Stimulated activated CD8-positive, alpha-beta memory T cell treated with anti-CD3 and anti-CD28 coated beads, Interleukin-2, amount 100 ng/mL, for 48 hours (primary cell): ENCODE results near the gene CHN1.

Experiments used
- DNase-seq, 2 donors: peaks; one replicate each; pipeline ENCODE4 v3.0.0-alpha.2; 2020; ENCODE audit warnings: low read depth in 2 of 2

Gene CHN1

DNA sequence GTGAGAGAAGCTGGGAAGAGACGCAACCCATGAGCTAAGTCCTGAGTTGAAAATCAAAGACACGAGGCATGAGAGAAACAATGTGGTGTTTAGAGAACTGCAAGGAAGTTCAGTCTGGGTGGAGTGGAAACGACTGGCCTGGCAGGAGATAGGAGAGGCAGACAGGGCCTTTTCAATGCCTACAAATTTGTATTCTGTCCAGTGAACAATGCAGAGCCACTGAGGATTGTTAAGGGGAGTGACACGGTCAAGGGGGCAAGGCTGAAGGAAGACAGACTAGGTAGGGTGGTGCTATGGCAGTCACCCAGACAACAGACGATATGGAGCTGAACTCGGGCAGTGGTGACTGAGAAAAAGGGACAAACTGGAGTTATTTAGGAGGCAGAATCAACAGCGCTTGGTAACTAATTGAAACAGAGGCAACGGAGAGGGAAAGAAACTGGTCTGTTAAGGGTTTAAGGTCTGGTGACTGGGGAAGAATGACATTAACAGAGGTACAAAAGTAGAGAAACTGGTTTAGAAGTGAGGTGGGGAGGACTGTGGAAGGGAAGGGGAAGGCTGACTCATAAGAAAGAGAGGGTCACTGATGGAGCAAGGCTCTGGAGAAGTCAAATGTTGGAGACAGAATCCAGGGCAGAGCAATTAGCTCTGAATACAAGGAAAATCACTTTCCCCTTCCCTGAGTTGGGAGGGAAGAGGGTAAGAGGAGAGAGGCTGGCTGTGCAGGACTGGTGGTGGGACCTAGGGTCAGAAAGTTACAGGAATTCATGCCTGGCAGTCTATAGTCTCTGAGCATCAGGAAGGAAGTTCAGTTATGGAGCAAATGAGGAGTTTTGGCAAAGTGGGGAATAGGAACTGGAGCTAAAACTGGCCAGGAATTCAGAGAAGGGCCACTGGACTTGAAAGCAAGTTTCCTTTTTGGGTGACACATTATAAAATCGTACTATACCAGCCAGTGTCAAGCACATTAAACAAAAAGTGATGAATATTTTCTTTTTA is 177.5 kb downstream of the CHN1 start:
- DNase-seq, result no peak

DNA sequence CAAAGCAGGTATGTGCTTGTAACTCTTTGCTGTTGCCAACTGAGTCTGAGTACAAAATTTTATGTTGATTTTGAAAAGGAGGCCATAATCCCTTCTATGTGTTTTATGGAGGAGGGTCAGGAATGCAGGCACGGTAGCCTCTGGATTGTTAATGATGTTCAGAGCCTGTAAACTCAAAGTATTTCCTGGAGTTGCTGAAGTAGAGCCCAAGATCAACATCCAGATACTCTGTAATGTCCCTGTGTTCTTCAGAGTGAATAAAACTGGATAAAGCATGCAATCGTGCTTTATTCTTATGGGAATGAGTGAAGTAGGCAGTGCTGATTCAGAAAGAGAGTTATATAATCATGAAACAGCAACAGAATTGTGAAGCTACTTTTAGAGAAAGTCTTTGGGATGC is 179.1 kb downstream of the CHN1 start:
- no peak for DNase-seq

DNA sequence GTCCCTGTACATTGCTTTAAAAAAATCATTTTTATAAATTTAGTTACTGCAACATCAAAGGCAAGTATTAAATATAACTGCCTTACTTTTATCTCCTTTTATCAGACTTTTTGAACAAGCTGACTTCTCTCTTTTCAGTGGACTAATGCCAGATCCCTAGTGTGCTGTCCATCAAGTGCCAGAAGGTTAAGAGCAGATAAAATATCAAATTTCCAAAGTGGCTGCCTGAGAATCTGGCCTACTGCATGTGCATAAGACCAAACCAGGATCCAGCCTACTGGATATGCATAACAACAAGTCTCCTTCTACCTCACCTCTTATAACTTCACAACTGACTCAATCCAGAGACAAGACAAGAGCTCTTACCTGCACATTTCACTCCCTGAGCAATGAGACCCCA is 181.1 kb downstream of the CHN1 start:
- no peak for DNase-seq

DNA sequence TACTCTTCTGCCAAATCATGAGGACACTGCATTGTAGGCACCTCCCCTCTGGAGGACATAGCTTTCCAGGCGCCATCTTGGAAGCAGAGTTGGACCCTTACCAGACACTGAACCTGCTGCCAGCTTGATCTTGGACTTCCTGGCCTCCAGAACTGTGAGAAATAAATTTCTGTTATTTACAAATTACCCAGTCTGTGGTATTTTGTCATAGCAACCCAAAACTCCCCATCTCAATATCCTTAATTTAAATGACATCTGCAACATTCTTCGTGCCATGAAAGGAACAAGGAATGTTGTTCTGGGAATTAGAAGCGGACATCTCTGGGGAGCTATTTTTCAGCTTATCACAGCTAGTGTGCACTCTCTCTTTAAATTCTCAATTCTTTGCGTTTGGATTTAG is 183.6 kb downstream of the CHN1 start:
- no peak for DNase-seq

DNA sequence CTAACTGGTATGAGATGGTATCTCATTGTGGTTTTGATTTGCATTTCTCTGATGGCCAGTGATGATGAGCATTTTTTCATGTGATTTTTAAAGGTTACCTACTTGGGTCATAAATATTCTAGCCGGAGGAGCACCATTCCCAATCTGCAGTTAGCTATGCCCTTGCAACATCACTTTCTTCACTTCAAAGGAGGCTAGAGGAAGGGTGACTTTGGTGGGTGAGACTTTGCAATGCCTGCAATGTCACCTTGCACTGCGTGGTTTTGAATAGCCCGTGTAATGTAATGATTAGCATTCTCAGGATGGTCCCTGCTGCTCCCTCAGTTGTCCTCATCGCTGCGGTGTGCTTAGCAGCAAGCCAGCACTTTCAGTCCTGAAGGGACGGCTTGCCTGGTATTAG is 184.8 kb downstream of the CHN1 start:
- no peak for DNase-seq

DNA sequence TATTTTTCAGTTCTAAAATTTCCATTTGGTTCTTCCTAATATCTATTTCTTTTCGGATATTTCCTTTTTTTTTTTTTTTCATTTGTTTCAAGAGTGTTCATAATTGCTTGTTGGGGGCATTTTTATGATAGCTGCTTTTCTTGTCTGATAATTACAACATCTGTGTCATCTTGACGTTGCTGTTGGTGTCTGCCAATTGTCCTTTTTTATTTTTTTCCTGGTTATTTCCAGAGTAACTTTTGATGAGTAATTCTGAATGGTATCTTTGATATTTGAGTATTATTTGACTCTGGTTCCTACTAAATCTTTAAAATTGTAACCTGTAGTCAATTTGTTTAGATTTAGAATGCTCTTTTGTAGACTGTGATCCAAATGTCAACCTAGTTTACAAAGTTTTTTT is 189.7 kb downstream of the CHN1 start:
- no peak for DNase-seq

DNA sequence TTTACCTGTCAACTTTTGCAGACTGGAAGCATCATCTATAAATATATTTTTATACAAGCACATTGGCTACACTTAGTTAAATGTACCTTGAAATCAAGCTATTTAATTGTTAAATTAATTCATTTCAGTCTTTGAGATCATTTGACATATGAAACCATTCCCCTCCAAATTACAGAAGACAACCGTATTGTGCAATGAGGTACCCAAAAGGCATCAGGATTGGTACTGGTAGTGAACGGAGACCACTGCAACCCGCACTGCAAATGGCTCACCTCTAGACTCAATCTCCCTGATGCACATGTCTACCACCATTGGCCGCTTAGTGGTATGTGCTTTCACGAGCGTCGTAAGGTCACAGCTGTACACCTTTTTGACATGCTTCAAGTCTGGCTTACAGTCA is 193.1 kb downstream of the CHN1 start:
- no peak for DNase-seq

DNA sequence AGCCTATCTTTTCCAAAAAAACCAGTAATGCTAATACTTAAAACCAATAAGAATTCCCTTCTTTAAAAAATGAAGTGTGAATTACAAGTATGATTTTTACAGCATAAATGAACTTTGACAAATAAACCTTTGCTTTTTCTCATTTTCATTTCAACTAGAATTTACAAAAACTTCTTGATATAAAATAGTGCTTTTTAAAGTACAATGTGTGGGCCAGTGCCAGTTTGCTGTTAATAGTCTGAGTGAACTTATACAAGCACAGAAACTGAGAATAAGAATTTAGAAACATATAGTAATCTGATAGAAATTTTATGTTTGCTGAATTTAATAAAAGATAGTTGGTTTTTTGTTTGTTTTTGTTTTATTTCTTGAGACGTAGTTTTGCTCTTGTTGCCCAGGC is 197.2 kb downstream of the CHN1 start:
- no peak for DNase-seq

DNA sequence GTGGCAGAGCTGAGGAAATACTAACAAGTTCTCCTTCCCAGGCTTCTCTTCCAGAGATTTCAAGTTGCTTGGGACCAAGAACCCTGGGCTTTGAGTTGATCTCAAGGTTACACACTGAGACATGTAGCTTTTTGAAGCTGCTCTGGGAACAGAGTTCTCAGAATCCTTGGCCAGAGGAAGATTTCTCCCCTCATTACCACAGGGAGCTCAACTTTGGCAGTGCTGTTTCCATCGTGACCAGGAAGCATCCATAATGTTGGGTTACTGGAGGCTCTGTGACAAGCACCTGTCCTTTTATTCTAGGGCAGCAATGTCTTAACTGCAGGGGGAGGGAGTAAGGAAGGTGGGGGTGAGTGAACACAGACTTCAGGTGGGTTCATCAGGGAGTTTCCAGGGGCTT is 199.4 kb downstream of the CHN1 start:
- DNase-seq, result no peak

DNA sequence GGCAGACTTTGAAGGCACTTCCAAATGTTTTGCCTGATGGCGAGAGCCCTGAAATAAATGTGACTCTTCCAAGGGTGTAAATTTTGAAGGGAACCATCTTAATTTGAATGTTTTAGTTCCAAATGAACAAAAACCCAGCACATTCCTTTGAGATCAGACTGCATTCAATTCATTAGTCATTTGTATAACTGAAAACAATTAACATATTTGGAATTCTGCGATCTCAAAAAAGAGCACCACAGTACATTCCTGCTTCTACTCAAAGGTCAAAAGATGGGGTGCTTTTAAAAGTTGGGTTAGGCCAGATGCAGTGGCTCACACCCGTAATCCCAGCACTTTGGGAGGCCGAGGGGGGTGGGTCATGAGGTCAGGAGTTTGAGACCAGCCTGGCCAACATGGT is 202.7 kb downstream of the CHN1 start:
- DNase-seq, result no peak

DNA sequence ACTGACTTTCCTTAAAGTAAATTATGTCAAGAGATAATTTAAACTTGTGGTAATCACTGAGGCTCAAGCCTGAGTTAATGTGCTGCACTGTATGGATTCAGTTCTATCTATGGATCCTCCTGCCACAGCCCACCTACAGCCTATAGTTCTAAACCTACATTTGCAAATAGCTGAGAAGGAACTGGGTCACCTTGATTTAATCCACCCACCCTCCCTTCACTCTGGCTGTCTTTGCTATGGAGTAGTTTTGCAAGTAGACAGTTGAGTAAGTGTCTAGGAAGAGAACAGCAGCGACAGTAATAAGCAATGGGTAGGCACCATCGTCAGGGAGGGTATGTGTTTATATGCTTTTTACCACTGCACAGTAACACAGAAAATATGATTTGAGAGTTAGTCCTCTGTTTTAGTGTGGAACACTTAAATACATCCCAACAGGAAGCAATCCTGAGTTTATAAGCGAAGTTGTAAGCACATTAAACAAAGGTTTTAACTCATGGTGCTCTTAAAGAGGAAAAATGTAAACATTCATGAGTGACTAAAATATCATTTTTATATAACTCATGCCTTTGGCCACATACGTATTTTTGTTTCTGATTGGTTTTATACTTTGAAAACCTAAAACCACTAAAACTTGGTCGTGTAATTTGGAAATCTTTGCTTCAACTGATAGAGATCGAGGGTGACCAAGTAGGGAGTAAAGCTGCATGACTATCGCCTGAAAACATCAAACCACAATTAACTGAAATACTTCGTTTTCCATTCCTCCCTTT is 204.6 kb downstream of the CHN1 start:
- no peak for DNase-seq

DNA sequence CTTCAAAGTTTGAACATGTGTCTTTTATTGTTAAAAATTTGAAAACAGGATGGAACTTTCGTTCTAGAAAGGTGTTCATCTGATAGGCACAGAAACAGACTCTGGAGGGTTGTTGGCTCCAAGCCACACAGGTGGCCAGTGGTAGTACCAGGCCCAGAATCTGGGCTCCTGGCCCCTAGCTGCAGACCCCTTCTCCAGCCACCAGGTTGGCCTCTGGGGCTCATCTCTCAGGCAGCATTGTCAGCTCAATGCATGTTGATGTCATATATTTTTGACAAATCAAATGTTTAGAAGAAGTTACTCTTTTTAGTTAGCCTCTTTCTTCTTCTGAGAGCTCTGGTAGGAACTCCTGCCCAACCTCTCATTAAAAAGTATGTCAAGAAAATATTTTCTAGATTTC is 206.4 kb downstream of the CHN1 start:
- DNase-seq, result no peak

DNA sequence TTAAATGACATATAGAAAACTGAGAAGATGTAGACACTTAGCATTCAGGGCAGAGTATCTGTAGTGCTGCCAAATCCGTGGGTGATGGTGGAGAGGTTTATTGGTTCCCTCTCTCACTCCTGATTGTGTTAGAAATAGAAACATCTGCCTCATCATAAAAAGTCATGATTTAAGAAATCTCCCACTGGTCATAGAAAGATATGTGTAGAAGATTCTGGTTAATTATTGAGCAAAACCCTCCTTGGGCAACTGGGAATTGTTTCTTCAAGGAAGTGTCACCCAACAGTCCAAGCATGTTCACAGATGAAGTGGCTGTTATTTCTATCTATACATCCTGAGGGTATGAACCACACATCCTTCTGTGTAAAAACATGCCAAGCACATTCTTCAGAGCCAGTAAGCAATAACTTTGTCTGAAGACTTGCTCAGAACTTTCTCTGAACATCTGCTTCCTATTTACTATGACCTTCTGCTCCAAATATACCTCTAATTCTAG is 207.4 kb downstream of the CHN1 start:
- DNase-seq, result no peak

DNA sequence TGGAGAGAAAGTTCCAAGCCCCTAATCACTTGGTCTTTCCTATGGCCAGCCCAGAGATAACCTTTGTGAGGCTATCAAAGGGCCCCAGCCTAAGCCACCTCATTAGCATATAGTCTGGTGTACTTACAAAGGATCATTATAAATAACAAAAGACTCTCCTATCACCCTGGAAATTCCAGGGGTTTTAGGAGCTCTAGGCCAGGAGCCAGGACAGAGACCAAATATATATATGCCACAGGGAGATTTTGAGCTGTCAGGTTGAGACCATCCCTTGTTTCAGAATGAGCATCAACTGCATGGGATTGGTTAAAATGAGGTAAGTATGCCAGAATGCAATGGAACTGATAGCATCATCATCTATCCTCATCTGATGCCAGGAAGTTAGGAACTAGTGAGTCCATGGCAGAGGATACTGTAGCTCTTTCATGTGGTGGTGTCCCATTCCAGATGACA is 208.8 kb downstream of the CHN1 start:
- DNase-seq, result no peak

DNA sequence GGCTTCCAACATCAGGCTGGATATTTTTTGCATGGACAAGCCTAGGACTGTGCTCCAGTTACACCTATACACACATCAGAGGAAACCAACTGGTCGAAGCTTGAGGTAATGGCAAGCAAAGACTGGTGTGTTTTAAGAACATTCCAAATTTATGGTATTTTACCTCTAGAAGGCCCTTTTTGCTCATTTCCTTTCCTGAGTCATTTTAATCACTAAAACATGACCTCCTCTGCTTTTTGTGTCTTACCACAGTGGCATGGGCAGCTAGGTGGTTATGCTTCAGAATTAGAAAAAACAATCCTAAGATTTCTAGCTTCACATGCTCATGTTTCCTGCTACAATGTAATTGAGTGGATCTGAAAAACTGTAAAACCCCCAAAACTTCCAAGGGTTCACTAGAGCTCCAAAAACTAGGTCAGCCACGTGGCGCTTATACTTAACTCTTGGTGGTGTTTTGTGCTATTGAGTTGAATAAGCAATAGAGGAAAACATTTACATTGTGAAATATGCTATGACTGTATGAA is 210.3 kb downstream of the CHN1 start:
- no peak for DNase-seq

DNA sequence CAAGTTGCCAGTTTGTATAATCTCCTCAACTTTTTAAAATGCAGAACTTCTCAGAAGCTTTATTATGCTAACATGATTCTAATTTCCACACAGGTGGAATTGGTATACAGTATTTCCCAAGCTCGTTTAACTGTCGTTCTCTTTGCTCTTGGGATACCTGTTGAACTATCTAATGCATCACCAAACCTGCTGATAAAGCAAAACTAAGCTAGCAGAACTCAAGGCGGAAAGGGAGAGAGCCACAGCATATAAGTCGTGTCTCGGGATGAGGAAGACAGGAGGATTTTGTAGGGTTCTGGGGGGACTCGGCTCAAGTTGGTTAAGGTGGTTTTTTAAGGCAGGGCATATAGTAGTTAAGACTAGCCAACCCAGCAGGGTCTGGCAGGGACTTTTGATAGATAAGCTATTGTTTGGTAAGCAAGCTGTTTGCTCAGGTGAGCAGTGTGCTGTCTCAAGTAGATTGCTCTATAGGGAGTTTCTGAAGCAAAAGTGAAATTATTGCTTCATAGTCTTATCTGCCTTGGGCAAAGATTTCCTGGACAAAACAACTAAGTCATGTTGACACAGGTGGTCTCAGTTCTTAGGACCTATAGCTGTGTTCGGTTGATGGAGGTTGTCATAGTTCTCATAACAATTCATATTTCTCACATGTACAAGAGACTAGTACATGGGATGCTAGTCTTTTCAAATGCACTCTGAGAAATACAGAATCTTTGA is 212.7 kb downstream of the CHN1 start:
- DNase-seq, result no peak

DNA sequence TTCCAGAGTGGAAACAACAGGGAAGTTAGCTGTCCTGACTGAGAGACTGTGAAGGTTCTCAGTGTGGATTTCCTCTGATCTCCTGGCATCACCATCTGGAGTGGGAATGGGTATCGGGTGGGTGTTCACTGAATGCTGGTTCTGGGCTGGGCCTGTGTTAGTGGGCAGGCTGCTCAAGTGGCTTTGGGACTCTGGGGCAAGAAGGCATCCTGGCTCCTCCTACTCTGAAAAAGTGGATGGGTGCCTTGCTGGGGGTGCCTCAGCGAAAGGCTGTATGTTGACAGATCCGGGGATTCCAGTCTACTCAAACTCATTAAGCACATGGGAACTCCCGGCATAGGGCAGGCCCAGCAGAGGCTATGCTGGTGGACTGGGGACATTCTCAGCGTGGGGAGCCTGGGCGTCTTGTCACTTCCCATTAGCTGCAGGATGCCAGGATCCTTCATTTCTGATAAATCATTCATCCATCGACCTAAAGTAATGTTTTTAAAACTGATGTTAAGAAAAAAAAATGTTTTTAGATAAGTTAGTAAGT is 213.4 kb downstream of the CHN1 start:
- DNase-seq, result no peak

DNA sequence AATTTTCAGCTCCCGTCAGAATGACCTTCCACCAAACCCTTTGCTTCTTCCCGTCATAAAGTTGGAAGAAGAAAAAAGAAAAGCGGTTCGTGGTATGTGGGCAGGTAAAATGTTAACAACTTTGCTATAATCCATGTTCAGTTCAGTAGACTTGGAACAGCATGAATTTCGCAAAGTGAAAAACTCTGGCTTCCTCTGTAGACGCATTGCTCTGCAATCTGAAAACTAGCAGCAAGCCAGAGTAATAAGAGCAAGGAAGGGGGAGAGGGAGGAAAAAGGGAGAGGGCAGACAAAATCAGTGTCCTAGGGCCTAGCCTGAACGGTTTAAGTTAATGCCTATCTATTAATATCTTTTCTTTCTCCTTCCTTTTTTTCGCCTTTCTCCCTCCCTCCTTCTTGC is 214.2 kb downstream of the CHN1 start:
- no peak for DNase-seq

DNA sequence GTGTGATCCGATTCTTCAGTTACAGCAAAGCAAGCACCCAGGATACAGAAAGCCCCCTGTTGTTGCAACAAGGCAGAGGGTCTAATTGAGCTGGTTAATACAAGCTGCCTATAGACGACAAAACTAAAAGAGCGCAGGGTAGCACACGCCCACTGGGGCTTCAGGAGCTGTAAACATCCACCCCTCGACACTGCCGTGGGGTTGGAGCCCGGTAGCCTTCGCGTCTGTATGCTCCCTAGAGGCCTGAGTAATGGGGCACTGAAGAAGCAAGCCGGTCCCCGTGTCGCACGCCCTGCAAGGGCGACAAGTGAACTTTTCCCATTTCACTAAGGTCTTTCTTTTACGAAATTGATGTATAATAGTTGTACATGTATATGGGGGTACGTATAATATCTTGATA is 216.2 kb downstream of the CHN1 start:
- no peak for DNase-seq

DNA sequence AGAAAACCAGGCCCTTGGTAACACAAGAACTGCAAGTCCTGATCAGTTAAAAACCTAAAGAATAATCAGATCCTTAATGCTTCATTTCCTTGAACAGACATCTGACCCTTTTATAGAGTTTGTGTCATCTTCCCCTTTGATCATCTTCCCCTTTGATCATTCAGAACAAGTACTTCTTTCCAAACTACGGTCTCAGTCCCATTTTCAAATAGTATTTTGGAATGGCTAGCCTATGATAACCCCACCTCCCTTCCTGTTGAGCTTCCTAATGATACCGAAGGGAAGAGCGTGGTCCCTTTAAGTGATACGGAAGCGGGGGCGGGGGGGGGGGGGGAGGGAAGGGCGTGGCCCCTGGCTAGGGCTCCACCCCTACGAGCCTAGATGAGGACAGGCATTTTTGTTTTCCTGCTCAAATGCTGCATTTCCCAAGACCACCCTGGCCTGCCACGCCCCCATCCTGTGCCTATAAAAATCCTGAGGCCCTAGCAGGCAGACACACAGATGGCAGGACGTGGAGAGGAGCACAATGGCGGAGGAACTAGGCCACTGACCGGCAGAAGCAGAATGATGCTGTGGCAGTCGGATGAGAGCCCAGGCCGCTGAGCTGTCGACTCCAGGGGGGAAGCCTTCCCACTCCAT is 216.8 kb downstream of the CHN1 start:
- no peak for DNase-seq
